Measurements from ENCODE around the gene SENP6.

DNA sequence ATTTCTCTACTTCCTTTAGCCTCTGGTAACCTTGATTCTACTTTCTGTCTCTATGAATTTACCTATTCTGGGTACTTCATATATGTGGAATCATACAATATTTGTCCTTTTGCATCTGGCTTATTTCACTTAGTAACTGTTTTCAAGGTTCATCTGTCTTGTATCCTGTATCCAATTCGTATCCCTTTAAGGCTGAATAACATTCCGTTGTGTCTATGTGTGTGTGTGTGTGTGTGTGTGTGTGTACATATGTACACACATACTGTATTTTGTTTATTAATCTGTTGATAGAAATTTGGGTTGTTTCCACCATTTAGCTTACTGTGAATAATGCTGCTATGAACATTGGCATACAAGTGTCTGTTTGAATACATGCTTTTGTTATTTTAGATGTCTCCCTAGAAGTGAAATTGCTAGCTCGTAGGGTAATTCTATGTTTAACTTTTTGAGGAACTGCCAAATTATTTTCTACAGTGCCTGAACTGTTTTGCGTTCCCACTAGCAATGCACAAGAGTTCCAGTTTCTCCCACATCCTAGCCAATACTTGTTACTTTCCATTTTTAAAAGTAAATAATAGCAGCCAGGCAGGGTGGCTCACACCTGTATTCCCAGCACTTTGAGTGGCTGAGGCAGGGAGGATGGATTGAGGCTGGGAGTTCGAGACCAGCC is 17.7 kb downstream of the SENP6 start:
- TF ChIP-seq POLR2AphosphoS5 (IDR thresholded peaks at IDR 0.05; ENCODE audit: low read depth, low read length) (no peak), TAF1 (IDR thresholded peaks at IDR 0.05; ENCODE audit: borderline replicate concordance, insufficient read depth, low read length) (no peak), SIN3A (IDR thresholded peaks at IDR 0.05; ENCODE audit: borderline replicate concordance, insufficient read depth, low read length) (no peak)

Measured in PFSK-1 (cell line).